Fibroblast of skin of back (primary cell): ENCODE data around the gene ZNF154.

Experiments used
- DNase-seq: peaks from one replicate; pipeline ENCODE4 v3.0.0-alpha.2; 2013

Gene ZNF154

GRCh38 chr19:57675881-57676280 lies 33.1 kb downstream of the ZNF154 start:
- DNase-seq, result peak; percentile 63

GRCh38 chr19:57672466-57672865 lies 36.5 kb downstream of the ZNF154 start:
- no peak for DNase-seq

GRCh38 chr19:57671124-57671895 lies 37.7 kb downstream of the ZNF154 start:
- no peak for DNase-seq

GRCh38 chr19:57668635-57669034 lies 40.4 kb downstream of the ZNF154 start, which contains the start of gene ZSCAN4:
ZSCAN4 (plus strand) TSS chr19:57668935; CDS start chr19:57676146, 7,211 bp downstream.
- no peak for DNase-seq

GRCh38 chr19:57667228-57667627 lies 41.8 kb downstream of the ZNF154 start:
- DNase-seq, result no peak

- DNase-seq, result no peak
These were observed 43.7 kb downstream of the ZNF154 start for GRCh38 chr19:57665261-57665806.

- peak; percentile 56 for DNase-seq
These were observed 44.5 kb downstream of the ZNF154 start for GRCh38 chr19:57664269-57665127.

GRCh38 chr19:57656346-57656745 lies 52.7 kb downstream of the ZNF154 start:
- DNase-seq, result no peak

GRCh38 chr19:57655443-57655842 lies 53.6 kb downstream of the ZNF154 start:
- DNase-seq, result no peak

- DNase-seq, result no peak
These were observed 55.3 kb downstream of the ZNF154 start for GRCh38 chr19:57653689-57654088.

- DNase-seq, result no peak
These were observed 57.4 kb downstream of the ZNF154 start for GRCh38 chr19:57651654-57651996.

- DNase-seq, result no peak
These were observed 60.5 kb downstream of the ZNF154 start for GRCh38 chr19:57648331-57649003.
